PC-9 (cell line): ENCODE results near the gene KIAA1958. TPM values are rescaled to one million over a fixed set of nuclear protein-coding genes. Genes with fewer than 3 reads are reported as not detected.

ENCODE experiments used
- BruUV-seq: library from RNA; stranded (reverse); fragments of 400-500 nt; replicated peaks from 2 replicates; lab custom pipeline; 2021; lab: Mats Ljungman, UMichigan
- CTCF ChIA-PET: fragments of 300-600 bp; sonication (Branson Sonifier 250); formaldehyde crosslinking; loops from one replicate; lab custom pipeline; 2022; ENCODE audit warnings: antibody characterized with exemption; lab: Charles Lee
- POLR2A ChIA-PET: fragments of 300-600 bp; sonication (Branson Sonifier 250); formaldehyde crosslinking; loops from one replicate; lab custom pipeline; 2022; ENCODE audit warnings: antibody characterized with exemption; ENCODE audit not compliant: unreplicated experiment; lab: Charles Lee
- DNase-seq, 2 experiments: peaks; one replicate each; pipeline versions ENCODE4 v3.0.0 to v3.0.0-alpha.2; 2015 to 2022; ENCODE audit warnings: mixed read lengths in 1 of 2
- H2AFZ ChIP-seq: fragments of 200-600 bp; sonication (generic); 2 replicates; pipeline ENCODE4 v1.8.1; 2017; ENCODE audit warnings: antibody characterized with exemption
- H3F3A ChIP-seq: fragments of 200-600 bp; sonication (generic); 2 replicates; pipeline ENCODE4 v1.8.1; 2017; ENCODE audit warnings: antibody characterized with exemption, mild to moderate bottlenecking, low read depth; ENCODE audit not compliant: insufficient read depth
- H3K27ac ChIP-seq: fragments of 200-600 bp; sonication (generic); 2 replicates; pipeline ENCODE4 v1.6.1; 2016; ENCODE audit warnings: mixed run types
- H3K27me3 ChIP-seq: fragments of 200-600 bp; sonication (generic); 2 replicates; pipeline ENCODE4 v1.6.1; 2016; ENCODE audit warnings: low read depth, mixed run types; ENCODE audit not compliant: insufficient read depth
- H3K36me3 ChIP-seq: fragments of 200-600 bp; sonication (generic); 2 replicates; pipeline ENCODE4 v1.6.1; 2016; ENCODE audit warnings: low read depth, mixed run types
- H3K4me1 ChIP-seq: fragments of 200-600 bp; sonication (generic); replicated peaks from 2 replicates; pipeline ENCODE4 v1.6.1; 2016; ENCODE audit warnings: mixed run types; ENCODE audit not compliant: insufficient read depth
- H3K4me2 ChIP-seq: fragments of 200-600 bp; sonication (generic); 2 replicates; pipeline ENCODE4 v1.6.1; 2017; ENCODE audit warnings: mixed run types
- H3K4me3 ChIP-seq: fragments of 200-600 bp; sonication (generic); 2 replicates; pipeline ENCODE4 v1.6.1; 2016; ENCODE audit warnings: mixed run types
- H3K79me2 ChIP-seq: fragments of 200-600 bp; sonication (generic); 2 replicates; pipeline ENCODE4 v1.6.1; 2017; ENCODE audit warnings: low read depth, mixed run types
- H3K9me2 ChIP-seq: fragments of 200-600 bp; sonication (generic); 2 replicates; pipeline ENCODE4 v1.8.1; 2017; ENCODE audit warnings: mild to moderate bottlenecking; ENCODE audit not compliant: insufficient read depth
- H3K9me3 ChIP-seq: fragments of 200-600 bp; sonication (generic); 2 replicates; pipeline ENCODE4 v1.8.1; 2016; ENCODE audit warnings: low read depth; ENCODE audit not compliant: insufficient read depth
- H4K20me1 ChIP-seq: fragments of 200-600 bp; sonication (generic); 2 replicates; pipeline ENCODE4 v1.8.1; 2017; ENCODE audit not compliant: insufficient read depth
- CTCF ChIP-seq: fragments of 200-600 bp; sonication (generic); conservative IDR thresholded peaks from 2 replicates; pipeline ENCODE4 v1.6.1; 2017; ENCODE audit warnings: mixed run types, antibody characterized with exemption, mild to moderate bottlenecking, moderate library complexity
- EZH2 ChIP-seq: fragments of 200-600 bp; sonication (generic); IDR thresholded peaks from 2 replicates; pipeline ENCODE4 v1.8.0; 2017; ENCODE audit warnings: antibody characterized with exemption, low read depth
- intact Hi-C: fragments of 100-400 bp; cut with micrococcal nuclease; formaldehyde crosslinking; loops from one replicate; pipeline ENCODE4 v1.10.0; 2022; ENCODE audit not compliant: unreplicated experiment
- total RNA-seq: library from RNA; stranded (reverse); gene quantifications from 2 replicates; pipeline ENCODE4 v1.2.3, GENCODE V29; 2021

Gene KIAA1958
- total RNA-seq, 1 experiment from 2014 or later, result 19.5 TPM

- intact Hi-C loops, result no loop called here
- POLR2A ChIA-PET, result no interaction called here
- peaks cover 6% of the 10 kb centered on the region; the same call in 1 of the 2 replicates for H3K79me2 ChIP-seq
- no peaks in the 10 kb centered on the region for H4K20me1 ChIP-seq
- BruUV-seq, result no TSS peak
- H3K9me3 ChIP-seq, result no peaks in the 10 kb centered on the region
- H3K4me1 ChIP-seq, result no peaks in the 10 kb centered on the region
- H3K4me2 ChIP-seq, result no peak overlapping the region
- no peaks in the 10 kb centered on the region for H3K9me2 ChIP-seq
- H3F3A ChIP-seq, result no peaks in the 10 kb centered on the region
- no peak overlapping the region for H2AFZ ChIP-seq
- DNase-seq, result no peak
- CTCF ChIA-PET, result no interaction called here
- no peak for TF ChIP-seq EZH2
- no peak for TF ChIP-seq CTCF
- H3K36me3 ChIP-seq, result no peaks in the 10 kb centered on the region
- H3K4me3 ChIP-seq, result no peak overlapping the region
- no peaks in the 10 kb centered on the region for H3K27me3 ChIP-seq
- no peak overlapping the region for H3K27ac ChIP-seq
Observed at GRCh38 chr9:112532427-112532826, 45.8 kb downstream of the KIAA1958 start.

DNA sequence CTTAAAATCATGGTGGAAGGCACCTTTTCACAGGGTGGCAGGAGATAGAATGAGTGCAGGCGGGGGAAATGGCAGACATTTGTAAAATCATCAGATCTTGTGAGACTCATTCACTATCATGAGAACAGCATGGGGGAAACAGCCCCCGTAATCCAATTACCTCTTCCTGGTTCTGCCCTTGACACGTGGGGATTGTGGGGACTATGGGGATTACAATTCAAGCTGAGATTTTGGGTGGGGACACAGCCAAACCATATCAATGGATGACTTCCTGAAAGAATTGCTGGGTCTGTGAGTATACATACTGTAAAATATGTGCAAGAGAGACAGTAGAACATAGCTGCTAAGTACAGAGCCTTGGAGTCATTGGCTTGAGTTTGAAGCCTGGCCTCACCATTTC lies 47.0 kb downstream of the KIAA1958 start:
- Histone ChIP-seq H3K4me3 (no peak overlapping the region), H2AFZ (no peak overlapping the region), H3K36me3 (no peaks in the 10 kb centered on the region), H4K20me1 (no peaks in the 10 kb centered on the region), H3K9me3 (no peaks in the 10 kb centered on the region), H3K27me3 (no peaks in the 10 kb centered on the region), H3F3A (no peaks in the 10 kb centered on the region), H3K9me2 (no peaks in the 10 kb centered on the region), H3K4me2 (no peak overlapping the region), H3K79me2 (0 out of 2 replicates have a peak, but pooled peaks cover 3% of the 10 kb centered on the region), H3K4me1 (no peaks in the 10 kb centered on the region), H3K27ac (no peak overlapping the region)
- ChIA-PET CTCF (no interaction called here), POLR2A (no interaction called here)
- BruUV-seq, result no TSS peak
- TF ChIP-seq EZH2 (no peak), CTCF (no peak)
- intact Hi-C loops, result no loop called here
- DNase-seq, result no peak

DNA sequence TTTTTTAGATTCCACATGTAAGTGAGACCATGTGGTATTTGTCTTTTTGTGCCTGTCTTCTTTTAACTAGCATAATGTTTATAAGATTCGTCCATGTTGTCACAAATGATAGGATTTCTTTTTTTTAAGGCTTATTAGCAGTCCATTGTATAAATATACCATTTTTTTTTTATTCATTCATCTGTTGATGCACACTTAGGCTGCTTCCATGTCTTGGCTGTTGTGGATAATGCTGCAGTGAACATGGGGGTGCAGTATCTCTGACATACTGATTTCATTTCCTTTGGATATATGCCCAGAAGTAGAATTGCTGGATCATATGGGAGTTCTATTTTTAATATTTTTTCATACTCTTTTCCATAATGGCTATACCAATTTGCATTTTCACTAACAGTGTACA lies 48.7 kb downstream of the KIAA1958 start:
- Histone ChIP-seq H3K36me3 (no peaks in the 10 kb centered on the region), H3K9me2 (no peaks in the 10 kb centered on the region), H3K4me1 (no peaks in the 10 kb centered on the region), H3K79me2 (0 out of 2 replicates have a peak, but pooled peaks cover 3% of the 10 kb centered on the region), H3K4me2 (no peak overlapping the region), H2AFZ (no peak overlapping the region), H3K27me3 (no peaks in the 10 kb centered on the region), H3K27ac (no peak overlapping the region), H3K9me3 (no peaks in the 10 kb centered on the region), H3K4me3 (no peak overlapping the region), H3F3A (no peaks in the 10 kb centered on the region), H4K20me1 (no peaks in the 10 kb centered on the region)
- POLR2A ChIA-PET, result no interaction called here
- intact Hi-C loops, result no loop called here
- BruUV-seq, result no TSS peak
- CTCF ChIA-PET, result no interaction called here
- TF ChIP-seq EZH2 (no peak), CTCF (no peak)
- no peak for DNase-seq
